CD4-positive, alpha-beta T cell treated with Interleukin-6 for 4 hours (primary cell): Measurements from ENCODE around the gene DCAF11.
A peak's percentile ranks its signal among the peaks of the same experiment; 100 is the strongest.

Experiments used
- DNase-seq: peaks from one replicate; pipeline ENCODE4 v3.0.0-alpha.2; 2020; ENCODE audit warnings: mixed read lengths

DCAF11 gene

DNA sequence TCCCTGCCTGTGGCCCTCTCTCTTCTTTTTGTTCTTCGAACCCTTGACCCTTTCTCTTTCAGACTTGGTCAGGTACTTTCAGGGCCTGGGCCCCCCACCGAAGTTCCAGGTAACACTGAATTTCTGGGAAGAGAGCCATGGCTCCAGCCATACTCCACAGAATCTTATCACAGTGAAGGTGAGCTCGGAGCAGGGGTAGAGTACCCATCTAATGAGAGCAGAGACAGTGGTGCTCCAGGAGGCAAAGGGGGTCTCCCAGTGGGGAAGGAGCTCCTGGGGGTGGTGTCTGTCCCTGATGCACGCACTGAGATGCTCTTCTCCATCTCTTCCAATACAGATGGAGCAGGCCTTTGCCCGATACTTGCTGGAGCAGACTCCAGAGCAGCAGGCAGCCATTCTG lies 51.2 kb downstream of the DCAF11 start:
- DNase-seq, result no peak

DNA sequence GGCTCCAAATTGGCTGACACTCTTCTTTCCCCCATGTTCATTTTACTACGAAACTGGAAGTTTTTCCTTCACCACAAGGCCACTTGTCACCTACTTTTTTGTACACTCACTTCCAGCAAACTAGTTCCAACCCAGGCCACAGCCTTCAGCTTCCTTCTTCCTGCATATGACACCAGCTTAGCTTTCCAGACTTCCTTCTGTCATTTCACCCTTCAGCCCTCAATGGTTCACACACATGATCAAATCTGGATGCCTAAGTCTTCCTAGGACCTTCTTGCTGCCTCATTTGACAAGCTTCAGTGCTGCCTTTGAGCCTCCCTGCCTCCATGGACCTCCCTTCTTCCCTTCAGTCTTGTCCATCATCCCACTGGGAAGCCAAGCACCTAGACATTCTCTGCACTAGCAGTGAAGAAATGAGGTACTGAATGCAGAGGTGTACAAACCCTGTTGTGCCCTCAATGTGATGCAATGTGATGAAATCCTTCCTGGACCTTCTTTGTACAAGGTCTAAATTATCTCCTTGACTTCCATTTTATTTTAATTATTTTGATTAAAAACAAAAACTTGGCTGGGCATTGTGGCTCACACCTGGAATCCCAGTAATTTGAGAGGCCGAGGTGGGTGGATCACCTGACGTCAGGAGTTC lies 53.0 kb downstream of the DCAF11 start:
- no peak for DNase-seq

DNA sequence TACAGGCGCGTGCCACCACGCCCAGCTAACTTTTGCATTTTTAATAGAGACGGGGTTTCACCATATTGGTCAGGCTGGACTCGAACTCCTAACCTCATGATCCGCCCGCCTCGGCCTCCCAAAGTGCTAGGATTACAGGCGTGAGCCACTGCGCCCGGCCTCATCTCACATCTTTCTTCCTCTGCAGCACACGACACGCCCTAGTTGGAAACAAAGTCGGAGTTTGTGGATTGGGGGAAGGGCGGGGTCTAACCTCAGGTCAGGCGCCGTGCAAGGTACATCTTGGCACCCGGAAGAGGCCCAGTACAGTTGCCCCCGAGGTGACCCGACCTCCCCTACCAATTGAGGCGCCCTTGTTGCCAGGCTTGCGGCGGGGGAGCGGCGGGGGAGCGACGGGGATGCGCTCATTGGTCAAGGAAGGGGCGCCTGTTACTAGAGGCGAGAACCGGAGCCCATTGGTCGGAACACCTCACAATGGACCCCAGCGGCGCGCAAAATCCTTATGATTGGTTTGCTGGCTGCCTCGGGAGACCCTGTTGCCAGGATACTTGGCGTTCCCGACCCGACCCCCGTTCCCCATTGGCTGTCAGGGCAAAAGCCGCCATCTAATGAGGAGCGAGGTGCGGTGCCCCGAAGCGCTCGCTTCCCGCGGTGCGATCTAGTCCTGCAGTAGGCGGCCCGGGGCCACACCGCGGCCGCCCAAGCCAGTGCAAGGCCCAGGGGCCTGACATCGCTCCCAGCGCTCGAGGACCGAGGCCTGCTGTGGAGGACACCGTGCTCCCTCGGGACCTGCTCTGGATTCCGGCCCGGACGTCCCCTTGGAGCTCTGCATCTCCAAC lies 57.1 kb downstream of the DCAF11 start, which contains the start of gene REC8:
Gene REC8 (plus strand): TSS at position 659 of the 839 bp plus-strand sequence. CDS start 473 bp downstream, outside the sequence.
- peak; percentile 80 for DNase-seq

GRCh38 chr14:24172261-24172860 lies 57.8 kb downstream of the DCAF11 start:
- no peak for DNase-seq

DNA sequence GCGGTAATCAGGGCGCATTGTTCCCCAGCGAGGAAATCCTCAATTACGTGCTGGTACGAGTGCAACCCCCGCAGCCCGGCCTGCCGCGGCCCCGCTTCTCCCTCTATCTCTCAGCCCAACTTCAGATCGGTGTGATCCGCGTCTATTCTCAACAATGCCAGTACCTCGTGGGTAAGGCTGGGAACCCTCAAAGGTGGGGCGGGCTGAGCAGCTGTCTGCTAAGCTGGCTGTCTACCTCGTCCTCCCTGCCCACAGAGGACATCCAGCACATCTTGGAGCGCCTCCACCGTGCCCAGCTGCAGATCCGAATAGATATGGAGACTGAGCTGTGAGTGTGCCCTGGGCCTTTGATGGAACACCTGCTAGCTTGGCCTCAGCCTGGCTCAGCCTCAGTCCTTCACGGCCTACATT lies 58.3 kb downstream of the DCAF11 start:
- no peak for DNase-seq
